Suppressor macrophage (primary cell): Measurements from ENCODE around the gene CROCC2.
A peak's percentile ranks its signal among the peaks of the same experiment; 100 is the strongest.

Experiments used
- DNase-seq, 4 experiments: peaks; one replicate each; pipeline ENCODE4 v3.0.0-alpha.2; 2020 to 2022

The CROCC2 gene

DNA sequence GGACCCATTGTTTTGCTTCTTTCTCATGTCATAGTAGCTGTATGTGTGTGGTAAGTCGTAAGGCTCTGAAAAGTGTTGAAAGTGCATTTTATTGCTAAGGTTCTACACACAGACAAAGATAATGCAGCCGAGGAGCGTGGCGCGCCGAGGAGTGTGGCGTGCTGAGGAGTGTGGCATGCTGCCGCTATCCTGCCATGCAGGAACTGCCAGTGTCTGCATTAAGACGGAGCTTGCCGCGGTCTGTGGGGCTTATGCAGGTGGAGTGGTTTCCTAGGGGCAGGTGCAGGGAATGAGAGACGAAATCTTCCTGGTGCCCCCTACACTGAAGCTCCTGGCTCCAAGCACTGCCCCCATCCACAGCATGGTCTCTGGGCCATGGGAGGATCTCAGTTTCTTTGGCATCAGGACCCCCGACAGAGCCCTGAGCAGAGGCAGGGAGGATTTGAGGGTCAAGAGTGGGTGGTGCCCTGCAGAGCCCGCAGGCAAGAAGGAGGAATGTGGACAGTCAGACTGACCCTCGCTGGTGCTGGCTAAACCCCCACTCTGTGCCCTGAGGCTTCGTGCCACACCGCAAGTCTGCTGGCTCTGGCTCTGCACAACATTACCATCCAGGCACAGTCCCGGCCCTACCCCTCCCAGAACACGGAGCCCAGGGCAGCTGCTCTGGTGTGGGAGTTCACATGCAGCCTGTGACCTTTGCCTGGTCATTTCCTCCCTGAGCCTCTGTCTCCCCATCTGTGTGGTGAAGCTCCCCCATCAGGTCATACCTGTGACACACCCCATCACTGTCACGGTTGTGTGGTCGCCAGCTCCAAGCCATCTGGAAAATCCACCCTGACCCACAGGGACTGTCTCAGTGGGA, 95.5 kb downstream of the CROCC2 start:
- no peak for DNase-seq

DNA sequence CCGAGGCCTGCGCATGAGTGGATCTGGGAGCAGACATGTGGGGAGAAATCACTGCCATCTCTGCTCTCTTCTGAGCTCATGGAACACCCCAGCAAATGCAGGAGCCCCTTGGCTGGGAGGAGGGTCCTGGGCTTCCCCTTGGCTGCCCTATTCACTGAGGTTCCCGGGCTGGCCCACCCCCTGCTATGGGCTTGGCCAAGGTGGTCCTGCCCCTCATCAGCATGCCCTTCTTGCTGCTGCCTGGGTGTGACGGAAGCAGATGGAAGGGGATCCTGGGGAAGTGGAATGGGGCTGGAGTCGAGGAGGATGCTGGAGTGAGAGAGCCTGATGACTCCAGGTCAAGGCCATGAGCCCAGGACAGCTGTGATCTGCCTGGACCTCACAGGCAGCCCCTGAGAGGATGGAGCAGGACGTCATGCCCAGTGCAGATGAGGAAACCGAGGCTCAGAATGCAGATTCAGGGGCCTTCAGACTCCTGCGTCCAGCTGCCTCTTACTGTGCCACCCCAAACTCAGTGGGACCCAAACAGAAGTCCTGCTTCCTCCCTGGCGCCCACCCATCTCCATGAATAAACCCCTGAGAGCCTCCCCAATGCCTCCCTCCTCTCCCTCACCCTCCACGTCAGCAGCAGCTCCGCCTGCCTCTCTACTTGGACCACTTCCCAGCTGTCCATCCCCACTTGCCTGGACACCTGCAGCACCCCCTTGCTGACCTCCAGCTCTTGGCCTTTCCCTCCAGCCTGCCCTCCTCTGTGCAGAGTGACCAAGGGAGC, 96.3 kb downstream of the CROCC2 start:
- no peak for DNase-seq

DNA sequence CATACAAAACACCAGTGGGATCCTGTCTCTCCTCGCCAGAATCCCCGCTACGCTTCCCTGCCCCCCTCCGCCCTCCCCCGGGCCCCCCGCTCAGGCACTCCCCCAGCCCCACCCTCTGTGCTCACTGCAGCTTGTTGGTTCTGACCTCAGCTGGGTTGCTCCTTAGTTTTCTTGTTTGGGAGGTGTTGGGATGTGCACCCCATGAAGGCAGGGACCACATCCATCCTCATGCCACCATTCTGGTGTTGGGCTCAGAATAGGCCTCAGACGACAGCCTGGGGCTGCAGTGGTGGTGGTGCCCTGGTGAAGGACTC, 96.9 kb downstream of the CROCC2 start:
- DNase-seq: no peak

DNA sequence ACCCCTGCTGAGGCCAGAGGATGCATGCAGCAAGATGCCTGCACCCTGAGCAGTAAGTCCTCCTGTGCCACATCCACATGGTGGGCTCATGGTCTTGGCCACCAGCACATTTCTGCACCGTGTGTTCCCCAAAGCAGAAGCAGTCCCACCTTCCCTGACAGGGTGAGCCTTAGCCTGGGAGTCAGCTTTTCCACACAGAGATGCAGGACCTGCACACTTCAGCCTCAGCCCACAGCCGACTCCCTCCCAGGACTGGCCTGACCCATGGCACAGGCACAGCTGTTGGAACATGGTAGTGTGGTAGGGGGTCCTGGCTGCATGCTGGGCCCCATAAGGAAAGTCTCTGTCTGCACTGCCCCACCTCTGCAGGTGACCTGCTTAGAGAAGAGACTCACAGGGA, 97.2 kb downstream of the CROCC2 start:
- no peak for DNase-seq

DNA sequence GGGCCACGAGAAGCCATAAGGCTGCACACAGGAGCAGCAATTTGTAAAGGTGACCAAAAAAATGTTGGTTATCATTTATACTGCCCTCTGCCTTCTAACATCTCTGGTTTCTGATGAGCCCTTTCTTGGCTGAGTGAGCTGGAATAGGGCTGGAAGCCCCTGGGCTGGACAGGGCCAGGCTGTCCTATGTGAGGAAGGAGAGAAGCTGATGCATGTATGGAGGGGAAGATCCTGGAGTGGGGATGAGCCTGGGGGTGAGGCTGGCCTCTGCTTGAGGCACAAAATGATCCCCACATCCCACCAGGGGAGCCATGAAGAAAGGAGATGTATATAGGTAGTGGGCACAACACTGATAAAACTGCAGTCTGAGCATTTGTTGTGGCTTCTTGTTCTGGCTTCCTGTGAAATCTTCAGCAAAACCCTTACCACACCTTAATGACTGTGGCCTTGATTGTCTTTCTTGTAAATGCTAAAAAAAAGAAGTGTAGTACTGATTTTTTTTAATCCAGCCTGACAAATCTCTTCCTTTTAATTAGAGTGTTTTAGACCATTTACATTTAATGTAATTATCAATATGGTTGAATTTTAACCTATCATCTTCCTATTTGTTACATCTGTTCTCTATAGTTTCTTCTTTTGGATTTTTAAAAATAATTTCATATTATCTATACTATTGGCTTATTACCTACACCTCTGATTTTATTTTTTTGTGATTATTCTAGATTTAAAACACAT, 97.9 kb downstream of the CROCC2 start:
- DNase-seq: no peak

DNA sequence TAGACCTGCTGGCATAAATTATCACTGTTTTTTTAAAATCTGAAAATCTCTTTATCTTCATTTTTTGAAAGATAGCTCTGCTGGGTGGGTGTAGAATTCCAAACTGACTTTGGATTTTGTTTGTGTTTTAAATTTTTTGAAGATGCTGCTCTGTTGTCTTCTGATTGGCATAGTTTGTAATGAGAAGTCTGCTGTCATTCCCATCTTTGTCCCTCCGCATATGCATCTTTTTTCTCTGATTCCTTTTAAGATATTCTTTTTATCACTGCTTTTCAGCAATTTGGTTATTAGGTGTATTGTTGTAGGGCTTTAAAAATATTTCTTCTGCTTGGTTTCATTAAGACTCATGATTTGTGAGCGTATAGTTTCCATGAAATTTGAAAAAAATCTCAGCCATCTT, 99.4 kb downstream of the CROCC2 start:
- DNase-seq: no peak

DNA sequence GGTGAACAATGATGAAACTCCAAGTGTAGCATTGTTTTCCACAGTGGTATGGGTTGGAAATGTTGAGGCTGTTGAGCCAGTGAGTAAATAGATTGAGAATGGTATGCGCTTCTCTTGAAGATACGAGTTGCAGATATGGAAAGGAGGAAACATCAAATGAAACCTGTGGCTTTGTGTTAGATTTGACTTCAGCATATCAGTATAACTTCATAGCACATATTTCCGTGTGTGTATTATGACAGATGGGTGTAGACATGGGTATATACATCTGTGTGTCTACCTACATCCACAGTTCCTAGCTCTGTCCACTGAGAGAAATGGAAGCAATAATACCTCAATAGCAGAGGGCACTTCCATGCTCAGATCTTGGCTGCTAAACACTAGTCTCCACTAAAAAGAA, 100.3 kb downstream of the CROCC2 start:
- no peak for DNase-seq

DNA sequence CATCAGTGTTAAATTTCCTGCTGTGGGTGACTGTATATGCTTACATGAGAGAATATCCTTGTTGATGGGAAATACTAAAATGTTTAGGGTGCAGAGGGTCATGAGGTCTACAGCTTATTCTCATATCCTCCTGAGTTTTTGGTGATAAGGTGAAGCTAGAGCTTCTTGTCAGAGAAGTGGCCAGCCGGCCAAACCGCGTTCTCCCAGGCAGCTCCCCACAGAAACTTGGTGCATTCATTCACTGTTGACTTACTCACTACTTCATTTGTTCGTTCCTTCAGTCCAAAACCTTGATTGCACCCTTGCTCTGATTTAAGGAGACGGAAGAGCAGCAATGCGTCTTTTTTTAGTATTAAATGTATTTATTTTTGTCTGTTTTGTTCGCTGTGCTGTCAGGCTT, 101.0 kb downstream of the CROCC2 start:
- DNase-seq: no peak

DNA sequence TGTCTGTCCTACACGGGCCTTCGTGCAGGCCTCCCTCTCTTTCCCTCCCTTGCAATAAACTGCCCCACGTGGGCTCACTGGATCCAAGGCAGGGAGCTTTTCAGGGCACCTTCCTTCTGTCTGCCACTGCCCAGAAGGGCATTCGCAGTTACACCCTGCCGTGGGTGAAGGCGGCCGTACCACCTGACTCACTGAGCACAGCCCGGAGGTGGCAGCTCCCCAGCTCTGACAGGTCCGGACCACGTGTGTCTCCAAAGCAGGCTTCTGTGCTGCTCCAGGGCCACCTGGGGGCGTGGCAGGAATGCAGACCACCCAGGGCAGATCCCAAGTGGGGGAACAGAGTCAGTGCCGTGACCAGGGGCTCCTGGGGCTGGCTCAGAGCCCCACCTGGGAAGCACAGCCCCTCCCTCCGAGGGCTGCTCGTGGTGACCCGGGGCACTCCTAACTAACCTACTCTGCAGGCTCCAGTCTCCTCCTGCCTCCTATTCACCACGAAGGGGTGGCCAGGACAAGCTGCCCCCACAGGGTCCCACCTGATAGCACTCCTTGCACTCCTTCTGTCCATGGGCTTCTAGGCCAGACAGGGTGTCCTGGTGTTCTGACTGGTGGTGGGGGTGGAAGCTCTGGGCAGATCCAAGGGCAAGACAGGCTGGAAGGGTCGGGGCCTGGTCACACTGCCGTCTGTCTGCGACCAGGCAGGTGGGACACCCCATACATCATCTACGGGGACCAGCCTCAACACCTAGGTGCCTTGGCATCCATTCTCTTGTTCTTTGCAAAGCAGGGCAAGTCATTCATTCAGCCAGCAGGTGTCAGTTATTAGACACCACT, 102.0 kb downstream of the CROCC2 start:
- DNase-seq: no peak

DNA sequence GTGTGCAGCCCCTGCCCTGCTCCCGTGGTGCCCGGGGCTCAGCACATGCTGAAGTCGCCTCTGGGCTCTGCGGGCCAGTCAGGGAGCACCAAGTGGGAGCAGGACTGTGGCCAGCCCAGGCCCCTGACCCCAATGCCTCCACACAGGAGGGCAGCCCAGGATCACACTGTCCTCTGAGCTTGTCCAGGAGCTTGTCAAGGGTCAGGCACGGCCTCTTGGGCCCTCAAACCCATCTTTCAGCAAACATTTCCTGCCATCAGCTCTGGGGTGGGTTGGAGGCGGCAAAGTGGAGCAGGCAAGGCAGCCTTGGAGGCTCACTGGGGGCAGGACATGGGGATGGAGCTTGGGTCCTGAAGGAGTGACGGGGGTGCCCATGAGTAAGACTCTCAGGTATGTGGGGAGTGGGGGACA, 102.6 kb downstream of the CROCC2 start:
- no peak for DNase-seq

DNA sequence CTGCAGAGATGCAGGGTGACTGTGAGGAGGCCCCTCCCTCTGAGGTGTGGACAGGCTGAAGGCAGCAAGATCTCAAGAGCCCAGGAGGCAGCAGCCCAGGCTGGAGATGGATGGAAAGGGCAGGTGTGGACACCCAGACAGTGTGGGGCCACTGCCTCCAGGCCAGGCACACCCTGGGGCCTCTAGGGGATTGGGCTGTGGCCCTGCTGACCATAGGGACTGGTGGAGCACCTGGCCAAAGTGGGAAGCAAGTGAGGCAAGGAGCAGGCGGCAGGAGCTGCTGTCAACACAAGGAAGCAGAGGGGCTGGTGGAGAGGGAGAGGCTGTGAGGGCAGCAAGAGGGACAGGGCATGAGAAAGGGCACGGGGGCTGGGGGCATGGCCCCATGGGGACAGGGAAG, 103.1 kb downstream of the CROCC2 start:
- no peak for DNase-seq

DNA sequence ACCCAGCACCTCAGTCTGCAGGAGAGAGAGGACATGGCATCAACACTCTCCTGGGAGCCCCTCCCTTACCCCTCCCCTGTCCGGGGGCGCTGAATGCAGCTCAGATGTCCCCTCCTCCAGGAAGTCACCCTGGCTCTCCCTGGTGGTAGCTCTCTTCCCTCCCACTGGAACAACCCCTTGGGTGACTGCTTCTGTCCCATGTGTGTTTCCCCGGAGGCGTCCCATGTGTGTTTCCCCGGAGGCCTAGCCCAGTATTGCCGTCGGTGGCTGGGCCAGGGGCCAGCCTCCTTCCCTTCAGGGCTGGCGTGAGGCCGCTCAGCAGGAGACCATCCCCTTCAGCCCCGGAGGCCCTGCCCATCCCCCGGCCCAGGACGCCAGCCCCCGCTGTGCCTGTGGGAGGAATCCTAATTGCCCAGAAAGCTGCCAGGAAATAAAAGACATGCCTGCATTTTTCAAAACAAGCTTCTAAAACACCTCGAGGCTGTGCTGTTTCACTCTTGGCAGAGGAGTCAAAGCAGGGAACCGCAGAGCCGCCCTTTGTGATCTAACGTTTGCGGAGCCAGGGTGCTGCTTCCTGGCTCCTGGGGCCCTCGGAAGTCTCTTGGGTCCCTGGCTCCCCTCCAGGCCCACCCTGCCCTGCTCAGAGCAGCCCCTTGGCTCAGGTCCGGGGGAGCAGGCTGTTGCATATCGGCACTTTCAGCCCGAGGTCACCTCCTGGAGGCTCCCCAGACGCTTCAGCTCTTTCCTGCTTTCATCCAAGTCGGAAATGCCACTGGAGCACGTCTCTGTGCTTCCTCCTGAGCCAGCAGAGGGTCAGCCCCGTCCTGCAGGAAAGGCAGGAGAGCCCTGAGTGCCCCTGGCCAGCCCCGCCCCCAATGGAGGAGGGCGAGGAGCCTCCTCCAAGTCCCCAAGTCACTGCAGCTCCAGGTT, 103.7 kb downstream of the CROCC2 start:
- DNase-seq: peak in 3 of 4 experiments; percentile 20 to 25 (median 23)

DNA sequence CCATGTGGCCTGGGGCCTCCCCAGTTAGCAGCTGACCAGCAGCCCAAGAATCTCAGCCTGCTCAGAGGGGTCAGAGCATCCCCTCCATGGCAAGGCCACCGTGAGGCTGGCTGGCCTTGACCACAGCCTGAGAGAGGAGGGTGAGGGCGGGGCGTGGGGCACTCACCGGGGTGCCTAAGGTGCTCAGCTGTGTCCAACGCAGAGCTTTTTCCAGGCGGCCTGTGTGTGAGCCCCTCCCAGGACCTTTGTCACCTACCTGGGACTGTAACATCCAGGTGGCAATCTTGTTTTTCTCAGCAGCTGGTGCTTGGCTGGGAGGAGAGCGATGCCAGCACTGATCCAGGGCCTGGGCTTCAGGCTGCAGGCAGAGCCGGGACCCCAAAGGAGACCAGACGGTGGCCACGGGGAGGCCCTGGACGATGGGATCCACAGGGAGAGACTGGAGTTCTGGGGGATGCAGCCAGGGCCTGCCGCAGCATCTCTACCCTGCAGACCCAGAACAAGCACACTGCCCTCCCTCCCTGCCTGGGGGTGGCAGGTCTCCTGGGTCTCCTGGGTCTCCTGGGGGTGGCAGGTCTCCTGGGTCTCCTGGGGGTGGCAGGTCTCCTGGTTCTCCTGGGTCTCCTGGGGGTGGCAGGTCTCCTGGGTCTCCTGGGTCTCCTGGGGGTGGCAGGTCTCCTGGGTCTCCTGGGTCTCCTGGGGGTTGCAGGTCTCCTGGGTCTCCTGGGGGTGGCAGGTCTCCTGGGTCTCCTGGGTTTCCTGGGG, 104.6 kb downstream of the CROCC2 start:
- no peak for DNase-seq

DNA sequence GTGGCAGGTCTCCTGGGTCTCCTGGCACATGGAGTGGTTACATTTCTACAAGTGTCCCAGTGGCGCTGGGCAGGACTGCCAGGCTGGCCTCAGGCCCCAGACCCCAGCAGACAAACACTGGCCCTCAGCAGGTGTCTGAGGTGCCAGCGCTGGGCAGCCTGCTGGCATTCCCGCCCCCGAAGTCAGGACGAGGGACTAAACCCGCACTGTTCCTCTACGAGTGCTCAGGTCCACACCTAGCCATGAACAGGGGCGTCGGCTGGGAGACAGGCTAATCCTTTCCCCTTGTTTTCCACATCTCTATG, 105.1 kb downstream of the CROCC2 start:
- DNase-seq: no peak

DNA sequence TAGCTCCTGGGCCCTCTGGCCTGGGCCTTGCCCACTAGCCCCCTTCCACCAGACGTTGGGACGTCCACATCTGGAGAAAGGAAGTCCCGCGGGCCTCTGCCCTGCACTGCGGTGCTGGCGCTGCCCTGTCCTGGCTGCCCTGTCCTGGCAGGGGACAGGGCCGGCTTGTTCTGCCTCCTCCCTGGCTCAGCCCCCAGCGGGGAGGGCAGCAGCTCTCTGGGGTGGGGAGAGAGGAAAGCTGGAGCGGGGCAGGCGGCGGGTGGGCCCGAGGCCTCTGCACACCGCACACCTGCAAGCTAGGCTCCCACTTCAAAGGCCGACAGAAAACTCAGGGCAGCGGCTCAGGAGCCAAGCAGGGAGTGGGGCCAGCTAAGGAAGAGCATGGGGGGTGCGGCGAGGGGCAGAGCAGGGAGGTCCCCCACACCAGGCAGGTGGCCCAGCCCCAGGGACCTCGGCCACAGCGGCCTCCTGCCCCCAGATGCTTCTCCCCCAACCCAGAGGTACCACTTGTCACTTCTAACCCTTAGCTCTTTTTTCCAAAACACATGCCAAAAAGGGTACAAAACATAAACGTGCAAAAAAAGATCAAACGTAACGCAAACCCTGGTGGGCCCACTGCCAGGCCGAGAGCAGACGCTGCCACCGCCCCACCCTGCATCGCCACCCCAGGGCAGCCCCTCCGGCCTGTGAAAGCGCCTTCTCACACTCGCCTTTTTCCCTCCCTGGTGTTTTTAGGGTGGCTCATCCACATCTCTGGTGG, 105.8 kb downstream of the CROCC2 start:
- DNase-seq: no peak

DNA sequence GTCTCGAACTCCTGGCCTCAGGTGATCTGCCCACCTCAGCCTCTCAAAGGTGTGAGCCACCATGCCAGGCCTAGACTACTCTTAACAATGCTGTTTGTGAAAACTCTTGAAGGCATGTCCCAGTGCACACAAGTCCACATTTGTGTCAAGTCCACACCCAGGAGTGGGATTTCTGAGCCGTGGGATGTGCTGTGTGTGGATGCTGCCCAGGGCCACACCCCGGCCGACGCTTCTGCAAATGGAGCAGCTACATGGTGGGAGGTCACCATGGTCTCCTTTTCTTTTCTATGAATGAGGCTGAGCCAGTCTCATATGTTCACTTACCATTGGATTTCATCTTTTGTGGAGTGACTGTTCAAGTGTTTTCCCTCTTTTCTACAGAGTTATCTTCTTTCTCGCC, 108.1 kb downstream of the CROCC2 start:
- DNase-seq: no peak

DNA sequence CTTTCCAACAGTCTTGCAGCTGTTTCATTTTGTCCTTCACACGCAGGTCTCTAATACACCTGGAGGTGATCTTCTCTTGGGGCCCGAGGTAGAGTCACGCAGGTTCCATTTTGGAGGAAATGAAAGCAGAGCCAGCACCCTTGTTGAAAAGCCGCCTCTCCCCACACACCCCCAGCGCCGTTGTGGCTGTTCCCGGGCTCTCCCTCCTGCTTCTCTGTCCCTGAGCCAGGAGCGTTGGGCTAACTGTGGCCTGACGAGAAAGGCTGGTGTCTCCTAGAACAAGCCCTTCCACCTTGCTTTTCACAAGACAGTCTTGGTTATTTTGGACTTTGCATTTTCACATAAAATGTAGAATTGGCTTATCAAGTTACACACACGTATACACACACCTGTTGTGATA, 108.6 kb downstream of the CROCC2 start:
- no peak for DNase-seq

DNA sequence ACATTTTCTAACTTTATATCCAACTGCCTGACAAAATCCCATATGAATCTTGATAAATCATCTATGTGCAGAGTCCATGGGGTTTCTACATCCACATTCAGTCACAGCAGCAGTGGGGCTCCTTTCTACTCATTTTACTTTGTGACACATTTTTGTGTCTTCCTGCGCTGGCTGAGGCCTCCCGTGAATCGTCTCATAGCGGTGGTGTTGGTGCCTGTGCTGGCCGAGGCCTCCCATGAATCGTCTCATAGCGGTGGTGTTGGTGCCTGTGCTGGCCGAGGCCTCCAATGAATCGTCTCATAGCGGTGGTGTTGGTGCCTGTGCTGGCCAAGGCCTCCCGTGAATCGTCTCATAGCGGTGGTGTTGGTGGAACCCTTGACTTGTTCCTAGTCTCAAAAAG, 109.3 kb downstream of the CROCC2 start:
- DNase-seq: no peak

DNA sequence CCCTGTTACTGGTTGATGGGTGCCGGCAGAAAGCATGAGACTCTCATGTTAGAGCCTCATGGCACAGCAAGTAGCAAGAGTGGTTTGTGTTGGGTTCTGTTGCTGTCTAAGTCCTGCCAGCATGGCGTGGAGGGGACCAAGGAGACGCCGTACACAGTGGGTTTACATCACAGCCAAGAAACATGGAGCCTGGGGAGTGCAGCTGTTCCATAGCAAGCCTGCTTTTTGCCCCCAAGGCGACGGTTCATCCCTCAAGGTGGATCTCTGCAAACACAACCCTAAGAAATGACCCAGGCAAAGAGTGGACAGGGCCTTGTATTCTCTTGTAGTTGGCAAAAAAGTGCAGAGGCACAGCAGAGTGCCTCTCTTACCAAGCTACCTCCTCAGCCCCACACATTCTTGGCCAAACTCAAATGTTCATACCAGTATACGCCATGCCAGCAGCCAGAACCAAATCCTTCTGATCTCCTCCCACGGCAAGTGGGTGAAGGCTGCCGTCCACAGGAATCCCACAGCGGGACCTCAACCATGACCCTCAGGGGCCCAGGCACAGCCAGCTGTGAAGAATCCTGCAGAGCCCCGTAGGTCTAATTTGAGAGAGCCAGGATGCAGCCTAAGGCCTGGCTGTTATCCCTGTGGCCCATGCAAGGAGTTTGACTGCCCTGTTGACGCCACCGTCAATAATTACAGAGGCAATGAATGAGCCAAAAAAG, 111.2 kb downstream of the CROCC2 start:
- no peak for DNase-seq
